Motor neuron (in vitro differentiated cells): ENCODE measurements around the gene FSD1. TPM values are rescaled to one million over a fixed set of nuclear protein-coding genes. Genes with fewer than 3 reads are reported as not detected.
"Not testable (repeated sequence)": the region's sequence is repeated elsewhere in the genome, so short reads cannot be mapped to it uniquely, and the experiment has no call there.

ENCODE experiments used
- ATAC-seq, 8 experiments: fragments of 200-7000 bp; cut with Tn5 transposase; replicated peaks in 6 of 8; 2 replicates each; pipeline ENCODE4 v1.8.0; 2021; ENCODE audit warnings: mild to moderate bottlenecking in 8 of 8, moderate library complexity in 8 of 8
- H3K27ac ChIP-seq, 2 donors: fragments of 250-450 bp; sonication (Bioruptor Pico); 2 replicates each; pipeline ENCODE4 v1.9.0; 2021; ENCODE audit warnings: antibody characterized with exemption in 2 of 2, mild to moderate bottlenecking in 2 of 2, moderate library complexity in 1 of 2
- H3K4me1 ChIP-seq, 2 donors: fragments of 250-450 bp; sonication (Bioruptor Pico); replicated peaks in 1 of 2; 2 replicates each; pipeline ENCODE4 v1.6.1; 2021; ENCODE audit warnings: antibody characterized with exemption in 2 of 2, mild to moderate bottlenecking in 2 of 2, moderate library complexity in 1 of 2
- H3K4me3 ChIP-seq, 5 donors: fragments of 250-450 bp; sonication (Bioruptor Pico); 2 replicates each; pipeline ENCODE4 v1.9.0; 2021; ENCODE audit warnings: antibody characterized with exemption in 5 of 5, mild to moderate bottlenecking in 5 of 5, moderate library complexity in 4 of 5
- WGBS, 10 experiments: fragments of 450-650 bp; shearing (Covaris generic); methylation state at CpG; one replicate each; pipeline ENCODE4 v1.0.0; 2022; 5-methylcytosine and 5-hydroxymethylcytosine counted together
- in situ Hi-C, 9 experiments: fragments of 400-800 bp; cut with MboI; loops; one replicate each; pipeline ENCODE4 v1.15.0; 2021; ENCODE audit warnings: low sequenced_read_pairs in 9 of 9, low pct_unique_long_range_greater_than_20kb in 2 of 9; ENCODE audit not compliant: unreplicated experiment in 9 of 9
- total RNA-seq, 8 experiments: library from RNA; unstranded; fragments of 300-600 nt; gene quantifications; 2 replicates each; pipeline versions ENCODE4 v1.2.3 to v1.2.4, GENCODE V29; 2022

Gene FSD1
- total RNA-seq, 8 experiments from 2014 or later = 5.0 to 43.4 (median 37.2) TPM; not detected in 1

- peak within 1 kb of the TSS; percentile 85 to 96 (median 93) for H3K4me3 ChIP-seq
- peaks cover 7 to 8% of the 10 kb centered on the region in 2 donors for H3K4me1 ChIP-seq
- peak; percentile 60 to 75 (median 67) for ATAC-seq
- WGBS, 10 experiments = 0 to 40% (median 12%) methylated on average over 1 to 6 of the region's 101 CpGs; no CpG with 5 or more reads in 5 of the 10 experiments
- H3K27ac ChIP-seq = peak within 1 kb of the TSS; percentile 92 to 93
- in situ Hi-C loops = no loop called here
Measured at GRCh38 chr19:4343370-4344307, 39.2 kb downstream of the FSD1 start, which contains the start of gene MPND. Gene MPND, plus strand, starts transcription at chr19:4343562. Its CDS starts 32 bp downstream, at chr19:4343594.

- Histone ChIP-seq H3K4me1 (peaks cover 7% of the 10 kb centered on the region in 2 donors), H3K27ac (no peak overlapping the region), H3K4me3 (no peak overlapping the region)
- in situ Hi-C loops = no loop called here
- 90 to 100% (median 97%) methylated on average over 1 to 6 of the region's 15 CpGs; no CpG with 5 or more reads in 7 of the 10 experiments for WGBS, 10 experiments
- no peak for ATAC-seq
Measured at GRCh38 chr19:4345342-4346019, 41.1 kb downstream of the FSD1 start.

GRCh38 chr19:4346020-4346383, 41.6 kb downstream of the FSD1 start:
- 65 to 100% (median 80%) methylated on average over 1 to 5 of the region's 6 CpGs; no CpG with 5 or more reads in 7 of the 10 experiments for WGBS, 10 experiments
- in situ Hi-C loops = no loop called here
- Histone ChIP-seq H3K27ac (no peak overlapping the region), H3K4me1 (peaks cover 7% of the 10 kb centered on the region in 2 donors), H3K4me3 (no peak overlapping the region)
- no peak for ATAC-seq

- WGBS, 10 experiments = 60 to 100% (median 84%) methylated on average over 1 to 4 of the region's 6 CpGs
- Histone ChIP-seq H3K27ac (no peak overlapping the region), H3K4me1 (peaks cover 4 to 5% of the 10 kb centered on the region in 2 donors), H3K4me3 (no peak overlapping the region)
- no peak for ATAC-seq
- in situ Hi-C loops = no loop called here
Measured at GRCh38 chr19:4347521-4347920, 43.1 kb downstream of the FSD1 start.

- H3K4me3 ChIP-seq, ATAC-seq, in situ Hi-C loops, H3K4me1 ChIP-seq, H3K27ac ChIP-seq: not testable (repeated sequence)
- WGBS, 10 experiments = 84 to 100% (median 93%) methylated on average over 2 to 16 of the region's 16 CpGs; no CpG with 5 or more reads in 4 of the 10 experiments
Measured at GRCh38 chr19:4349225-4349624, 44.8 kb downstream of the FSD1 start.

- no peak for ATAC-seq
- Histone ChIP-seq H3K27ac (no peak overlapping the region), H3K4me1 (no peaks in the 10 kb centered on the region), H3K4me3 (no peak overlapping the region)
- WGBS, 10 experiments = 57 to 100% (median 83%) methylated on average over 1 to 2 of the region's 8 CpGs; no CpG with 5 or more reads in 4 of the 10 experiments
- in situ Hi-C loops = no loop called here
Measured at GRCh38 chr19:4350111-4350510, 45.7 kb downstream of the FSD1 start.

- no peaks in the 10 kb centered on the region for H3K4me1 ChIP-seq
- no peak for ATAC-seq
- H3K27ac ChIP-seq = no peak overlapping the region
- WGBS, 10 experiments = 91 to 100% (median 95%) methylated on average over 2 to 9 of the region's 9 CpGs; no CpG with 5 or more reads in 7 of the 10 experiments
- in situ Hi-C loops = no loop called here
- H3K4me3 ChIP-seq = no peak overlapping the region
Measured at GRCh38 chr19:4350726-4351125, 46.3 kb downstream of the FSD1 start.

- Histone ChIP-seq H3K27ac (no peak overlapping the region), H3K4me3 (no peak overlapping the region), H3K4me1 (no peaks in the 10 kb centered on the region)
- WGBS, 10 experiments = 0% methylated on average over 1 of the region's 9 CpGs; no CpG with 5 or more reads in 9 of the 10 experiments
- ATAC-seq = peak; percentile 31 to 81 (median 46)
- in situ Hi-C loops = no loop called here
Measured at GRCh38 chr19:4352701-4353121, 48.3 kb downstream of the FSD1 start.

GRCh38 chr19:4354282-4354681, 49.9 kb downstream of the FSD1 start:
- Histone ChIP-seq H3K4me1 (no peaks in the 10 kb centered on the region), H3K27ac (no peak overlapping the region), H3K4me3 (no peak overlapping the region)
- WGBS, 10 experiments = 88 to 97% methylated on average over 5 to 9 of the region's 12 CpGs; no CpG with 5 or more reads in 8 of the 10 experiments
- in situ Hi-C loops = no loop called here
- ATAC-seq = no peak

GRCh38 chr19:4354897-4355296, 50.5 kb downstream of the FSD1 start:
- H3K27ac ChIP-seq = no peak overlapping the region
- H3K4me3 ChIP-seq = no peak overlapping the region
- no peaks in the 10 kb centered on the region for H3K4me1 ChIP-seq
- in situ Hi-C loops = no loop called here
- 80% methylated on average over 1 of the region's 17 CpGs; no CpG with 5 or more reads in 9 of the 10 experiments for WGBS, 10 experiments
- peak in 2 of 8 experiments; percentile 5 to 6 for ATAC-seq

- H3K4me3 ChIP-seq = no peak overlapping the region
- in situ Hi-C loops = no loop called here
- no peaks in the 10 kb centered on the region for H3K4me1 ChIP-seq
- H3K27ac ChIP-seq = no peak overlapping the region
- 84 to 100% (median 92%) methylated on average over 1 to 11 of the region's 23 CpGs; no CpG with 5 or more reads in 6 of the 10 experiments for WGBS, 10 experiments
- ATAC-seq = no peak
Measured at GRCh38 chr19:4357095-4357797, 52.8 kb downstream of the FSD1 start.

GRCh38 chr19:4357921-4358326, 53.5 kb downstream of the FSD1 start:
- 79 to 100% (median 92%) methylated on average over 1 to 5 of the region's 16 CpGs; no CpG with 5 or more reads in 7 of the 10 experiments for WGBS, 10 experiments
- in situ Hi-C loops = no loop called here
- Histone ChIP-seq H3K27ac (no peak overlapping the region), H3K4me1 (no peaks in the 10 kb centered on the region), H3K4me3 (no peak overlapping the region)
- ATAC-seq = no peak
